Mesendoderm (in vitro differentiated cells): ENCODE results near the gene ZNF607.
"Not testable (repeated sequence)": the region's sequence is repeated elsewhere in the genome, so short reads cannot be mapped to it uniquely, and the experiment has no call there.

Experiments used
- DNase-seq: peaks from one replicate; pipeline ENCODE4 v3.0.0; 2013
- H2AK5ac ChIP-seq: 2 replicates; pipeline ENCODE4 v1.6.1; 2013; ENCODE audit warnings: low read length, inconsistent platforms
- H2BK120ac ChIP-seq: 2 replicates; pipeline ENCODE4 v1.6.1; 2013; ENCODE audit warnings: low read depth, mild to moderate bottlenecking, low read length, moderate library complexity, mixed read lengths
- H2BK15ac ChIP-seq: replicated peaks from 2 replicates; pipeline ENCODE4 v1.6.1; 2013; ENCODE audit warnings: low read depth, mild to moderate bottlenecking, moderate library complexity
- H2BK5ac ChIP-seq: 2 replicates; pipeline ENCODE4 v1.6.1; 2013; ENCODE audit warnings: low read length, inconsistent platforms
- H3K18ac ChIP-seq: 2 replicates; pipeline ENCODE4 v1.6.1; 2013; ENCODE audit warnings: mild to moderate bottlenecking, low read length, mixed read lengths
- H3K23ac ChIP-seq: one replicate; pipeline ENCODE4 v1.6.1; 2013; ENCODE audit warnings: low read length
- H3K27ac ChIP-seq: 2 replicates; pipeline ENCODE4 v1.5.1; 2013; ENCODE audit warnings: low read depth, mild to moderate bottlenecking, inconsistent platforms, low read length, moderate library complexity
- H3K27me3 ChIP-seq: 2 replicates; pipeline ENCODE4 v1.6.1; 2013; ENCODE audit warnings: low read length, control low read depth, mild to moderate bottlenecking, inconsistent platforms; ENCODE audit not compliant: insufficient read depth, poor library complexity
- H3K36me3 ChIP-seq: 2 replicates; pipeline ENCODE4 v1.6.1; 2013; ENCODE audit warnings: low read length, inconsistent platforms; ENCODE audit not compliant: control insufficient read depth, insufficient read depth
- H3K4ac ChIP-seq: one replicate; pipeline ENCODE4 v1.6.1; 2013; ENCODE audit warnings: low read depth, mild to moderate bottlenecking, low read length, moderate library complexity
- H3K4me1 ChIP-seq: 2 replicates; pipeline ENCODE4 v1.6.1; 2013; ENCODE audit warnings: low read depth, low read length, inconsistent platforms; ENCODE audit not compliant: control insufficient read depth
- H3K4me2 ChIP-seq: 2 replicates; pipeline ENCODE4 v1.6.1; 2013; ENCODE audit warnings: low read length
- H3K4me3 ChIP-seq: 2 replicates; pipeline ENCODE4 v1.5.1; 2013; ENCODE audit warnings: mild to moderate bottlenecking, low read length
- H3K56ac ChIP-seq: one replicate; pipeline ENCODE4 v1.6.1; 2013; ENCODE audit warnings: low read length
- H3K79me1 ChIP-seq: 2 replicates; pipeline ENCODE4 v1.6.1; 2013; ENCODE audit warnings: low read length, inconsistent platforms
- H3K79me2 ChIP-seq: 2 replicates; pipeline ENCODE4 v1.6.1; 2013; ENCODE audit warnings: mild to moderate bottlenecking, low read length; ENCODE audit not compliant: control insufficient read depth, insufficient read depth
- H3K9ac ChIP-seq: 2 replicates; pipeline ENCODE4 v1.6.1; 2013; ENCODE audit warnings: low read length, inconsistent platforms
- H4K5ac ChIP-seq: one replicate; pipeline ENCODE4 v1.6.1; 2013; ENCODE audit warnings: low read length
- H4K8ac ChIP-seq: one replicate; pipeline ENCODE4 v1.6.1; 2013; ENCODE audit warnings: low read depth, mild to moderate bottlenecking, control low read depth, low read length, moderate library complexity
- WGBS: extraction: QIAGEN DNeasy Blood & Tissue Kit; methylation state at CpG from one replicate; pipeline ENCODE4 v1.1.7; 2013; ENCODE audit warnings: low lambda C conversion rate, missing lambda C conversion rate; ENCODE audit not compliant: insufficient coverage; ENCODE audit errors: extremely low coverage; 5-methylcytosine and 5-hydroxymethylcytosine counted together

ZNF607 gene

DNA sequence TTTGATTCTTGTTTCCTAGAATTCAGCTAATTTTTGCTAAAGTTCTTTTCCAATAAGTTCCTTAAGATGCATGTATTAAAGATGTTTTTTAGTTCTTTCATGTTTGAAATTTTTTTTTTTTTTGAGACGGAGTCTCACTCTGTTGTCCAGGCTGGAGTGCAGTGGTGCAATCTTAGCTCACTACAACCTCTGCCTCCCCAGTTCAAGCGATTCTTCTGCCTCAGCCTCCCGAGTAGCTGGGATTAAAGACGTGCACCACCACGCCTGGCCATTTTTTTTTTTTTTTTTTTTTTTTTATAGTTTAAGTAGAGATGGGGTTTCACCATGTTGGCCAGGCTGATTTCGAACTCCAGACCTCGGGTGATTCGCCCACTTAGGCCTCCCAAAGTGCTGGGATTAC lies 62.4 kb downstream of the ZNF607 start:
- no CpG with 5 or more reads among the region's 8 CpGs for WGBS
- not testable (repeated sequence) for H3K18ac ChIP-seq, H3K27ac ChIP-seq, H3K4ac ChIP-seq, H2BK15ac ChIP-seq, DNase-seq, H3K4me3 ChIP-seq, H3K79me1 ChIP-seq, H2AK5ac ChIP-seq, H3K4me1 ChIP-seq, H3K4me2 ChIP-seq, H4K5ac ChIP-seq, H3K23ac ChIP-seq, H3K36me3 ChIP-seq, H4K8ac ChIP-seq, H3K9ac ChIP-seq, H3K27me3 ChIP-seq, H2BK5ac ChIP-seq, H2BK120ac ChIP-seq, H3K56ac ChIP-seq, H3K79me2 ChIP-seq

- H2BK120ac ChIP-seq, result no peak overlapping the region
These were observed 63.7 kb downstream of the ZNF607 start for GRCh38 chr19:37655689-37656371.

DNA sequence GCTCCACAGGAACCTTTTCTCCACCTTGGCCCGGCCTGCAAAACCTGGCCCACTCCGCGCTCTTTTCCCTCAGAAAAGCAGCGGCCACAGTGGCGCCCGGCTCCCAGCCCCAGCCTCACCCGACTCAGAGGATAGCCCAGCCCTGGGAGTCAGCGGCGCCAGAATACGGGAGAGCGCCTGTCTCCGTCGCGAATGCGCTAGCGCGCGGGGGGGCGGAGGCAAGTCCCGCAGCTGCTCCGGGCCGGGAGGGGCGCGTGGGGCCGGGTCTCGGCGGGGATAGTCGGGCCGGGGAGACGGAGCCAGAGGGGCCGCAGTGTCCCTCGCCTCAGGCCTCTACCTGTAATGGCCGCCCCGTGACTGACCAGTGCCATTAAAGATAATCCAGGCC lies 64.3 kb downstream of the ZNF607 start, which contains the start of gene ZFP30:
TSS of gene ZFP30 (minus strand) at position 165 of the 388 bp plus-strand sequence. CDS start 7,643 bp downstream, outside the sequence.
- Histone ChIP-seq H2BK120ac (no peak within 1 kb of the TSS), H3K36me3 (no peaks in the 10 kb centered on the region), H3K4me1 (no peaks in the 10 kb centered on the region), H3K56ac (peak within 1 kb of the TSS; percentile 96), H4K8ac (no peak within 1 kb of the TSS), H4K5ac (no peak within 1 kb of the TSS), H3K4ac (peak within 1 kb of the TSS; percentile 83), H3K9ac (peak within 1 kb of the TSS; percentile 91), H3K4me3 (peak within 1 kb of the TSS; percentile 71), H2BK5ac (no peak within 1 kb of the TSS), H3K4me2 (peak within 1 kb of the TSS; percentile 78), H3K79me1 (peaks cover 2% of the 10 kb centered on the region), H3K27ac (peak within 1 kb of the TSS; percentile 61), H3K23ac (peak within 1 kb of the TSS; percentile 29), H3K79me2 (peaks cover 2% of the 10 kb centered on the region), H3K27me3 (no peaks in the 10 kb centered on the region), H2BK15ac (no peak within 1 kb of the TSS), H2AK5ac (no peak within 1 kb of the TSS), H3K18ac (peak within 1 kb of the TSS; percentile 70)
- peak; percentile 89 for DNase-seq
- WGBS, result no CpG with 5 or more reads among the region's 34 CpGs

More at GRCh38 chr19:37655689-37656371, 63.7 kb downstream of the ZNF607 start:
- Histone ChIP-seq H2BK5ac (no peak overlapping the region), H3K23ac (no peak overlapping the region), H2AK5ac (no peak overlapping the region), H3K27ac (peak overlapping the region; percentile 61), H3K4ac (no peak overlapping the region), H3K4me1 (no peaks in the 10 kb centered on the region), H3K4me3 (peak overlapping the region; percentile 67), H3K18ac (peak overlapping the region; percentile 70), H4K8ac (no peak overlapping the region), H3K79me1 (peaks cover 2% of the 10 kb centered on the region), H4K5ac (no peak overlapping the region), H3K4me2 (peak overlapping the region; percentile 78), H3K79me2 (peaks cover 2% of the 10 kb centered on the region), H3K9ac (peak overlapping the region; percentile 91), H3K27me3 (no peaks in the 10 kb centered on the region), H3K36me3 (no peaks in the 10 kb centered on the region), H3K56ac (peak overlapping the region; percentile 96), H2BK15ac (no peak overlapping the region)
- DNase-seq, result peak; percentile 88
- WGBS, result no CpG with 5 or more reads among the region's 57 CpGs

- Histone ChIP-seq H3K9ac (peak overlapping the region; percentile 91), H2BK5ac (no peak overlapping the region), H3K79me1 (peaks cover 2% of the 10 kb centered on the region), H3K23ac (peak overlapping the region; percentile 29), H3K27me3 (no peaks in the 10 kb centered on the region), H2BK15ac (no peak overlapping the region), H3K4me1 (no peaks in the 10 kb centered on the region), H3K27ac (peak overlapping the region; percentile 31), H3K56ac (peak overlapping the region; percentile 96), H3K79me2 (peaks cover 2% of the 10 kb centered on the region), H4K8ac (no peak overlapping the region), H3K18ac (peak overlapping the region; percentile 56), H4K5ac (no peak overlapping the region), H3K4ac (peak overlapping the region; percentile 83), H2BK120ac (no peak overlapping the region), H3K4me3 (peak overlapping the region; percentile 71), H3K36me3 (no peaks in the 10 kb centered on the region), H2AK5ac (no peak overlapping the region), H3K4me2 (peak overlapping the region; percentile 49)
- peak; percentile 62 for DNase-seq
- no CpG with 5 or more reads among the region's 40 CpGs for WGBS
These were observed 64.8 kb downstream of the ZNF607 start for GRCh38 chr19:37654629-37655300.

DNA sequence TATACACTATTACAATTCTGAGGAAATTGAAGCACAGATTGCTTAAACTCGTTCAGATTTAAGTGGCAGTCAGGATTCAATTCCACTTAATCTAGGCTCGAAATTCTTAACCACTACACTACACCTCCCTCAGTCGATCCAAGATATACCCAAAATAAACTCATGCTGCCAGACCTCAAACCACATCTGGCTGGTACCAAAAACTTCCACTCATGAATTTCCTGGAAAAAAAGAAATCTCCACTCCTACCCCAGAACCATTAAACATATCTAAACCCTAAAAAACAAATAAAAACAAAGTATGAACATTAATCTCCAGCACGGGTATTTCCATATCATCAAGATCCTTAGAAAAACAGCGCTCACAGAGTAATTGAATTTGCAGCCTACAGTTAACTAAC lies 65.4 kb downstream of the ZNF607 start:
- DNase-seq, result no peak
- no peak overlapping the region for H4K8ac ChIP-seq
- peak overlapping the region; percentile 71 for H3K4me3 ChIP-seq
- H3K79me2 ChIP-seq, result peaks cover 2% of the 10 kb centered on the region
- H3K36me3 ChIP-seq, result no peaks in the 10 kb centered on the region
- H3K4me1 ChIP-seq, result no peaks in the 10 kb centered on the region
- no peak overlapping the region for H2BK15ac ChIP-seq
- H3K18ac ChIP-seq, result no peak overlapping the region
- no peak overlapping the region for H2BK5ac ChIP-seq
- no CpG with 5 or more reads among the region's 5 CpGs for WGBS
- H3K56ac ChIP-seq, result peak overlapping the region; percentile 96
- no peak overlapping the region for H2BK120ac ChIP-seq
- H3K23ac ChIP-seq, result no peak overlapping the region
- H3K79me1 ChIP-seq, result peaks cover 2% of the 10 kb centered on the region
- H3K27me3 ChIP-seq, result no peaks in the 10 kb centered on the region
- H2AK5ac ChIP-seq, result no peak overlapping the region
- peak overlapping the region; percentile 91 for H3K9ac ChIP-seq
- no peak overlapping the region for H3K27ac ChIP-seq
- peak overlapping the region; percentile 49 for H3K4me2 ChIP-seq
- no peak overlapping the region for H4K5ac ChIP-seq
- no peak overlapping the region for H3K4ac ChIP-seq
